GM10266 (cell line): ENCODE data around the gene SMARCC2.

ENCODE experiments used
- DNase-seq: peaks from one replicate; pipeline ENCODE4 v3.0.0; 2012; ENCODE audit errors: extremely low spot score
- TF ChIP-seq, protein P1 (sequence below): IDR thresholded peaks from 2 replicates; pipeline ENCODE4 v1.5.1; 2012; ENCODE audit warnings: mild to moderate bottlenecking, low read depth; ENCODE audit not compliant: control insufficient read depth, insufficient read depth; ENCODE audit errors: missing control alignments

Gene SMARCC2

DNA sequence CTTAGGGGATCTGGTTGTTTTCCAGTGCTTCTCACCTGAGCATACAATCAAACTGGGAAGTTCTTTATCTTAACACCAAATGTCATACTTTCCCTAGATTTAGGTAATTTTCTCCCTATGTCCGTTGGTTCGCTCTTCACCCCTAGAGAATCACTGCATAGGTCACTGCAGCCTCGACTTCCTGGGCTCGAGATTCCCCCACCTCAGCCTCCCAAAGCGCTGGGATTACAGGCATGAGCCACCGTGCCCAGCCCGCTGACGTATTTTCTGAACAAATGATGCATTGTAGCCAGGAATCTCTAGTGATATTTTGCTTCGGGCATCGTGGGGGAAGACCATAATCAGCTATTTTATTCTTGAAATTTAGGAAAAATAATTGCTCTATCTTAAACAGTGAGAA, 74.0 kb downstream of the SMARCC2 start:
- TF ChIP-seq, protein P1, sequence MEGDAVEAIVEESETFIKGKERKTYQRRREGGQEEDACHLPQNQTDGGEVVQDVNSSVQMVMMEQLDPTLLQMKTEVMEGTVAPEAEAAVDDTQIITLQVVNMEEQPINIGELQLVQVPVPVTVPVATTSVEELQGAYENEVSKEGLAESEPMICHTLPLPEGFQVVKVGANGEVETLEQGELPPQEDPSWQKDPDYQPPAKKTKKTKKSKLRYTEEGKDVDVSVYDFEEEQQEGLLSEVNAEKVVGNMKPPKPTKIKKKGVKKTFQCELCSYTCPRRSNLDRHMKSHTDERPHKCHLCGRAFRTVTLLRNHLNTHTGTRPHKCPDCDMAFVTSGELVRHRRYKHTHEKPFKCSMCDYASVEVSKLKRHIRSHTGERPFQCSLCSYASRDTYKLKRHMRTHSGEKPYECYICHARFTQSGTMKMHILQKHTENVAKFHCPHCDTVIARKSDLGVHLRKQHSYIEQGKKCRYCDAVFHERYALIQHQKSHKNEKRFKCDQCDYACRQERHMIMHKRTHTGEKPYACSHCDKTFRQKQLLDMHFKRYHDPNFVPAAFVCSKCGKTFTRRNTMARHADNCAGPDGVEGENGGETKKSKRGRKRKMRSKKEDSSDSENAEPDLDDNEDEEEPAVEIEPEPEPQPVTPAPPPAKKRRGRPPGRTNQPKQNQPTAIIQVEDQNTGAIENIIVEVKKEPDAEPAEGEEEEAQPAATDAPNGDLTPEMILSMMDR, result no peak
- no peak for DNase-seq

DNA sequence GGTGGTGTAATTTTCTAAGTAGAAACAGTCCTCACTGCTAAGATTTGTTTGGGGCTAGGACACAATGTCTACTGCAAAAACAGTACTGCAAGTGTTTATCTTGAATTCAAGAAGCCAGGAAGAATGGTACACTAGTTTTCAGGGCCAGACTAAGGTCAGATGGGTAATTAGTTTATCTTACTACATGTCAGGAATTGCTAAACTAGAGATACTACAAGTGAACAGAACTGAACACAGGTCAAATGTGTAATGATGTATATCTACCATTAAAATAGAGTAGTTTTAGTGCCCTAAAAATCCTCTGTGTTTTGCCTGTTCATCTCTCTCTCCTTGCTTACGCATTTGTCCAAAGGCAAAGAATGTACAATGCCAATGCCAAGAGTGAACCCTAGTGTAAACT, 75.2 kb downstream of the SMARCC2 start:
- no peak for DNase-seq
- TF ChIP-seq, protein P1, result no peak
